Sigmoid colon (tissue), 7 donors: Measurements from ENCODE around the gene XPNPEP2. TPM values are rescaled to one million over a fixed set of nuclear protein-coding genes. Genes with fewer than 3 reads are reported as not detected.

Experiments used
- DNase-seq: peaks from one replicate; pipeline ENCODE4 v3.0.0-alpha.2; 2019
- H3K27ac ChIP-seq, 4 donors: fragments of 200-600 bp; sonication (generic); one replicate each; pipeline ENCODE4 v1.5.1; 2016 to 2019; ENCODE audit warnings: mild to moderate bottlenecking in 1 of 4
- H3K27me3 ChIP-seq, 3 donors: fragments of 200-600 bp; sonication (generic); one replicate each; pipeline ENCODE4 v1.5.1; 2019; ENCODE audit warnings: mild to moderate bottlenecking in 1 of 3
- H3K36me3 ChIP-seq, 4 donors: fragments of 200-600 bp; sonication (generic); one replicate each; pipeline ENCODE4 v1.5.1; 2016 to 2019
- H3K4me1 ChIP-seq, 4 donors: fragments of 200-600 bp; sonication (generic); one replicate each; pipeline ENCODE4 v1.5.1; 2017 to 2019
- H3K4me3 ChIP-seq, 4 donors: fragments of 200-600 bp; sonication (generic); one replicate each; pipeline ENCODE4 v1.5.1; 2017 to 2019; ENCODE audit warnings: mild to moderate bottlenecking in 2 of 4, moderate library complexity in 1 of 4
- H3K9me3 ChIP-seq, 4 donors: fragments of 200-600 bp in 3 of 4; sonication (generic) in 3 of 4; one replicate each; pipeline versions ENCODE4 v1.5.1 to v1.6.1; 2013 to 2019
- CTCF ChIP-seq, 4 experiments: fragments of 450-650 bp in 3 of 4; fragments of 200-600 bp in 1 of 4; IDR thresholded peaks; one replicate each; pipeline ENCODE4 v1.5.1; 2016 to 2019; ENCODE audit warnings: antibody characterized with exemption in 4 of 4, mild to moderate bottlenecking in 3 of 4, moderate library complexity in 2 of 4
- EP300 ChIP-seq, 4 donors: sonication (generic); formaldehyde crosslinking; IDR thresholded peaks; one replicate each; pipeline ENCODE4 v1.6.1; 2017; ENCODE audit warnings: antibody characterized with exemption in 4 of 4
- POLR2A ChIP-seq, 2 donors: fragments of 450-650 bp; IDR thresholded peaks; one replicate each; pipeline ENCODE4 v1.6.1; 2016; ENCODE audit warnings: antibody characterized with exemption in 2 of 2, mild to moderate bottlenecking in 2 of 2, moderate library complexity in 2 of 2
- POLR2AphosphoS5 ChIP-seq, 4 donors: sonication (generic); formaldehyde crosslinking; IDR thresholded peaks; one replicate each; pipeline ENCODE4 v1.6.1; 2017; ENCODE audit warnings: antibody characterized with exemption in 4 of 4
- WGBS, 2 donors: extraction: QIAGEN DNeasy Blood & Tissue Kit; methylation state at CpG; one replicate each; pipeline ENCODE4 v1.1.7; 2013; 5-methylcytosine and 5-hydroxymethylcytosine counted together
- intact Hi-C: fragments of 100-400 bp; cut with DNase I; formaldehyde crosslinking; loops from one replicate; pipeline ENCODE4 v1.15.1; 2023
- polyA plus RNA-seq, 3 donors: library from polyadenylated mRNA; stranded (reverse); fragments of 200-250 nt; gene quantifications; one replicate each; pipeline ENCODE4 v1.2.3, GENCODE V29; 2013
- total RNA-seq, 4 donors: library from RNA; depleted of rRNA; stranded (reverse); fragments of >200 nt; gene quantifications; one replicate each; pipeline ENCODE4 v1.1.0, GENCODE V29; 2016
- donor health status: healthy with polysubstance abuse.
- donor health status: Bipolar disorder and iron deficiency.
- donor health status: healthy.

The XPNPEP2 gene
- total and polyA plus RNA-seq, 7 donors, result 1.8 to 11.1 (median 3.3) TPM

- WGBS, 2 donors, result 95 to 96% methylated on average over 18 of the region's 18 CpGs
- Histone ChIP-seq H3K36me3 (no peaks in the 10 kb centered on the region), H3K9me3 (no peaks in the 10 kb centered on the region), H3K27ac (no peak overlapping the region), H3K27me3 (no peaks in the 10 kb centered on the region), H3K4me1 (no peaks in the 10 kb centered on the region), H3K4me3 (no peak overlapping the region)
- no peak for TF ChIP-seq POLR2A (IDR thresholded peaks at IDR 0.05)
- TF ChIP-seq EP300 (IDR thresholded peaks at IDR 0.05), result no peak
- no peak for TF ChIP-seq POLR2AphosphoS5 (IDR thresholded peaks at IDR 0.05)
- no peak for TF ChIP-seq CTCF (IDR thresholded peaks at IDR 0.05)
- intact Hi-C loops, result no loop called here
- peak; percentile 61 for DNase-seq
Observed at GRCh38 chrX:129792586-129793291, 54.0 kb downstream of the XPNPEP2 start.

GRCh38 chrX:129793604-129794191 lies 54.9 kb downstream of the XPNPEP2 start:
- Histone ChIP-seq H3K4me1 (no peaks in the 10 kb centered on the region), H3K4me3 (no peak overlapping the region), H3K27me3 (no peaks in the 10 kb centered on the region), H3K36me3 (no peaks in the 10 kb centered on the region), H3K9me3 (no peaks in the 10 kb centered on the region), H3K27ac (no peak overlapping the region)
- no peak for TF ChIP-seq EP300 (IDR thresholded peaks at IDR 0.05)
- no peak for TF ChIP-seq POLR2AphosphoS5 (IDR thresholded peaks at IDR 0.05)
- TF ChIP-seq CTCF (IDR thresholded peaks at IDR 0.05), result no peak
- TF ChIP-seq POLR2A (IDR thresholded peaks at IDR 0.05), result no peak
- peak; percentile 63 for DNase-seq
- intact Hi-C loops, result no loop called here
- WGBS, 2 donors, result 79 to 92% methylated on average over 20 of the region's 20 CpGs

GRCh38 chrX:129795584-129795983 lies 56.8 kb downstream of the XPNPEP2 start:
- Histone ChIP-seq H3K4me3 (no peak overlapping the region), H3K9me3 (no peaks in the 10 kb centered on the region), H3K27me3 (no peaks in the 10 kb centered on the region), H3K27ac (no peak overlapping the region), H3K4me1 (no peaks in the 10 kb centered on the region), H3K36me3 (no peaks in the 10 kb centered on the region)
- TF ChIP-seq POLR2AphosphoS5 (IDR thresholded peaks at IDR 0.05), result no peak
- TF ChIP-seq CTCF (IDR thresholded peaks at IDR 0.05), result no peak
- no peak for TF ChIP-seq EP300 (IDR thresholded peaks at IDR 0.05)
- no peak for TF ChIP-seq POLR2A (IDR thresholded peaks at IDR 0.05)
- peak; percentile 21 for DNase-seq
- 90 to 91% methylated on average over 1 of the region's 1 CpG for WGBS, 2 donors
- intact Hi-C loops, result no loop called here

GRCh38 chrX:129797251-129797906 lies 58.6 kb downstream of the XPNPEP2 start:
- no peaks in the 10 kb centered on the region for H3K36me3 ChIP-seq
- 88 to 90% methylated on average over 4 of the region's 4 CpGs for whole genome bisulfite sequencing, 2 donors
- no peak overlapping the region for H3K27ac ChIP-seq
- peak; percentile 17 for DNase-seq
- intact Hi-C loops, result no loop called here
- no peaks in the 10 kb centered on the region for H3K4me1 ChIP-seq
- TF ChIP-seq CTCF (IDR thresholded peaks at IDR 0.05) (no peak), POLR2A (IDR thresholded peaks at IDR 0.05) (no peak), EP300 (IDR thresholded peaks at IDR 0.05) (no peak), POLR2AphosphoS5 (IDR thresholded peaks at IDR 0.05) (no peak)
- H3K9me3 ChIP-seq, result no peaks in the 10 kb centered on the region
- H3K27me3 ChIP-seq, result no peaks in the 10 kb centered on the region
- H3K4me3 ChIP-seq, result no peak overlapping the region
